Measurements from ENCODE around the gene SSNA1.
A peak's percentile ranks its signal among the peaks of the same experiment; 100 is the strongest.

Gene SSNA1

DNA sequence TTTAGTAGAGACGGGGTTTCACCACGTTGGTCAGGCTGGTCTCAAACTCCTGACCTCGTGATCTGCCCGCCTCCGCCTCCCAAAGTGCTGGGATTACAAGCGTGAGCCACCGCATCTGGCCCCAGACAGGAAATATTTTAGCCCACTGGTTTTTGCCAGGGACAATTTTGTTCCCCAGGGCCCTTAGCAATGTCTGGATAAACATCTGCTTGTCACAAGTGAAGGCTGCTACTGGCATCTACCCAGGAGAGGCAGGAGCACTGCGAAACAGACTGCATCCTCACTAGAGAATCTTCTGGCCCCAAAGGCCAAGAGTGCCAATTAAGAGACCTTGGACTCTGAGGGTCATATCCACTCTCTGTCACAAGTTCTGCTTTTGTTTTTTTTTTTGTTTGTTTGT lies 14.5 kb downstream of the SSNA1 start:
- DNase-seq (ENCODE audit: extremely low read depth, insufficient read length) = no peak
- Histone ChIP-seq H3K4me3 (replicated peaks; ENCODE audit: low read depth, low read length) (no peak overlapping the region), H3K27me3 (replicated peaks; ENCODE audit: control insufficient read depth, insufficient read depth, low read length) (no peaks in the 10 kb centered on the region), H3K36me3 (ENCODE audit: control insufficient read depth, insufficient read depth, low read length) (peaks cover 2% of the 10 kb centered on the region; the same call in 1 of the 2 replicates)
- TF ChIP-seq CTCF (IDR thresholded peaks at IDR 0.05; ENCODE audit: insufficient read depth, low read length, poor library complexity, severe bottlenecking) = no peak

DNA sequence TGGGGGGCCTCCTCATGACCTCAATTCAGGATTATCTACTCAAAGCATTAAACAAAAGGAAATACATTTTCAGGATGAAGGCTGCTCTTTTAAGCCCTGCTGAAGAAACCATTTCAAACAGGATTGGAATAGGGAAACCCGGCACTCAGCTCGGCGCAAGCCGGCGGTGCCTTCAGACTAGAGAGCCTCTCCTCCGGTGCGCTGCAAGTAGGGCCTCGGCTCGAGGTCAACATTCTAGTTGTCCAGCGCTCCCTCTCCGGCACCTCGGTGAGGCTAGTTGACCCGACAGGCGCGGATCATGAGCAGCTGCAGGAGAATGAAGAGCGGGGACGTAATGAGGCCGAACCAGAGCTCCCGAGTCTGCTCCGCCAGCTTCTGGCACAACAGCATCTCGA lies 16.3 kb downstream of the SSNA1 start:
- no peak for TF ChIP-seq CTCF (IDR thresholded peaks at IDR 0.05; ENCODE audit: insufficient read depth, low read length, poor library complexity, severe bottlenecking)
- no peaks in the 10 kb centered on the region for H3K27me3 ChIP-seq (replicated peaks; ENCODE audit: control insufficient read depth, insufficient read depth, low read length)
- H3K36me3 ChIP-seq (ENCODE audit: control insufficient read depth, insufficient read depth, low read length) = peaks cover 7% of the 10 kb centered on the region
- H3K4me3 ChIP-seq (replicated peaks; ENCODE audit: low read depth, low read length) = peak overlapping the region; percentile 91
- no peak for DNase-seq (ENCODE audit: extremely low read depth, insufficient read length)

- H3K36me3 ChIP-seq (ENCODE audit: control insufficient read depth, insufficient read depth, low read length) = peaks cover 7% of the 10 kb centered on the region
- DNase-seq (ENCODE audit: extremely low read depth, insufficient read length) = peak; percentile 89
- H3K4me3 ChIP-seq (replicated peaks; ENCODE audit: low read depth, low read length) = peak within 1 kb of the TSS; percentile 91
- H3K27me3 ChIP-seq (replicated peaks; ENCODE audit: control insufficient read depth, insufficient read depth, low read length) = no peaks in the 10 kb centered on the region
- TF ChIP-seq CTCF (IDR thresholded peaks at IDR 0.05; ENCODE audit: insufficient read depth, low read length, poor library complexity, severe bottlenecking) = no peak
These were observed 16.9 kb downstream of the SSNA1 start, which contains the start of the genes NDOR1 and TMEM203 for GRCh38 chr9:137205126-137206069. Gene NDOR1, plus strand, starts transcription at chr9:137205700. Its CDS starts 78 bp downstream, at chr9:137205778. Gene TMEM203, minus strand, starts transcription at chr9:137205648. Its CDS starts 234 bp downstream, at chr9:137205414.

- DNase-seq (ENCODE audit: extremely low read depth, insufficient read length) = no peak
- H3K4me3 ChIP-seq (replicated peaks; ENCODE audit: low read depth, low read length) = peak overlapping the region; percentile 91
- no peak for TF ChIP-seq CTCF (IDR thresholded peaks at IDR 0.05; ENCODE audit: insufficient read depth, low read length, poor library complexity, severe bottlenecking)
- H3K36me3 ChIP-seq (ENCODE audit: control insufficient read depth, insufficient read depth, low read length) = peaks cover 7% of the 10 kb centered on the region
- no peaks in the 10 kb centered on the region for H3K27me3 ChIP-seq (replicated peaks; ENCODE audit: control insufficient read depth, insufficient read depth, low read length)
These were observed 18.1 kb downstream of the SSNA1 start for GRCh38 chr9:137206602-137207001.

DNA sequence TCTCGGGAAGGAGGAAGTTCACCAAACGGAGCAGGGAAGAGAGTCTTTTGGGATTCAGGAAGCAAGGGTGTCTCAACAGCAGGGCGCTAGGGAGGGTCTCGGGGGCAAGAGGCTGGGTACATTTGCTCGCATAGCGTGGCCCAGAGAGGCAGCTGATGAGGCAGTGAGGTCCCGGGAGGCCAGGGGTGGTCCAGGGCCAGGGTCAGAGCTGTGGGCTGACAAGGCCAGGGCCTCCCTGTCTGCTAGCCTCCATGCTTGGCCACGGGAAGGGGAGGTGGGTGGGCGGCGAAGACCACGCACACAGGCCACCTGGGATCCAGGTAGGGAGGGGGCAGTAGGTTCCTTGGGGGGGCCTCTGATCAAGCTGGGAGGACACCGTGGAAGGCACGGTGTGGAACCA lies 23.1 kb downstream of the SSNA1 start:
- H3K36me3 ChIP-seq (ENCODE audit: control insufficient read depth, insufficient read depth, low read length) = peaks cover 15% of the 10 kb centered on the region
- DNase-seq (ENCODE audit: extremely low read depth, insufficient read length) = no peak
- H3K27me3 ChIP-seq (replicated peaks; ENCODE audit: control insufficient read depth, insufficient read depth, low read length) = no peaks in the 10 kb centered on the region
- TF ChIP-seq CTCF (IDR thresholded peaks at IDR 0.05; ENCODE audit: insufficient read depth, low read length, poor library complexity, severe bottlenecking) = no peak
- no peak overlapping the region for H3K4me3 ChIP-seq (replicated peaks; ENCODE audit: low read depth, low read length)
